Globus pallidus (tissue), 1 donor: ENCODE measurements around the gene TMTC2.

Source experiments
- DNase-seq: peaks from one replicate; pipeline ENCODE4 v3.0.0-alpha.2; 2015; ENCODE audit warnings: low spot score

TMTC2 gene

DNA sequence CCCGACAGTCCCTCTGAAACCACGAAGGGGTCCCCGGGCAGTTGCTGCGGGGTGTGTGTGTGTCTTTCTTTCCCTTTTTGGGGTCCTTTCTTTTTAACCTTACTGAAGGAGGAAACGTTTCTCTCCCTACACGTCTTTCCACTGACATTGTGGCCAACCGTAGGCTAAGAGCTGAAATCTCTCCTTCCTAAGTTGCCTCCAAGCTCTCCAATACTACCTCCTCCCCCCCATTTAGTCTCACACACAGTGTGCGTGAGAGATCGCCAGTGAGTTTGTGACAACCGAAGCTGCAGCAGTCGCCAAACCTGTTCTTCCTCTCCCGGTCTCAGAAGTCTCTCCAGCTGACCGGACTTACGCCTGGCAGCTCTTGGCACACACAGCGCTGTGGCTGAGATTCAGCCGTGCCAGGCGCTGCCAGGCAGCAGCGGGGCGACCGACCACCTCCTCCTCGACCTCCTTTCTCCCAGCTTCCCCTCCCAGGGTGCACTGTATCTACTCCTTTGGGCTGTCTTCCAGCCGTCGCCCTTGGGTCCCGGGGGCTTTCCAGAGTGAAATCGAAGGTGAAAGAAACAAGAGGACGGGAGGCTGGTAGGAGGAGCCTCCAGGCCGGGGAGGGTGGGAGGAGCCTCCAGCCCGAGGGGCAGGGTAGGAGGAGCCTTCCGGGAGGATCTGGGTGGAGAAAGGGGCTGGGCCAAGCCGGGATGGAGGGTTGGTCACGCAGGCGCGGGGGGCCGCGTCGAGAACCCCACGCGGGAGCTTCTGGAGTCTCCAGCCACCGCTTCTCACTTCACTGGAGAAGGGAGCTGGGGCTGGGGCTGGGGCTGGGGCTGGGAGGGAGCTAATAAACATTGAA lies at the start of gene TMTC2:
Gene TMTC2 (plus strand): TSS at position 739 of the 853 bp plus-strand sequence.
- DNase-seq: peak; percentile 99

DNA sequence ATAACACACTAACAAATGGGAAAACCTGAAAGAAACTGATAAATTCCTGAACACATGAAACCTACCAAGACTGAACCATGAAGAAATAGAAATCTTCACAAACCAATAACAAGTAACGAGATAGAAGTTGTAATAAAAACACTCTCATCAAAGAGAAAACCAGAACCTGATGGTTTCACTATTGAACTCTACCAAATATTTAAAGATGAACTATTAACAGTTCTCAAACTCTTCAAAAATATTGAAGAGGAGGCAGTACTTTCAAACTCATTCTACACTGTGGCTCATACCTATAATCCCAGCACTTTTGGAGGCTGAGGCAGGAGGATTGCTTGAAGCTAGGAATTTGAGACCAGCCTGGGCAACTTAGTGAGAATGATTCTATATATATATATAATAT lies 48.4 kb upstream of the TMTC2 start:
- DNase-seq: no peak

DNA sequence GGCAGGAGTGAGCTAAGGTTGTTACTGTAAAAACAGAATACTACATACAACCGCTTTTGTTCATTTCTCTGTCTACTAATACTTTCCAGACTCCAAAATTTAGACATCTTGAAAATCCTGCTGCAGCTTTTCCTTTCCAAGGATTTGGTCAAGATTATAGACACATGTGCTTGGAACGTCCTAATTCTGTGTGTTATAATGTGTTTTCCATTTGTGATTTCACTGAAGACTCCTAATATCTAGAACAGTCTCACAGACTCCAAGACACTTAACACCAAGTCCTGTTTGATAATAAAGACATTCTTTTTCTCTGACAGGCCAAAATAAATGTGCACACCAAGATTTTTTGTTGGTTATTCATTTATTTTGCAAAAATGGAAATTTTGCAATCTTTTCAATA lies 41.8 kb upstream of the TMTC2 start:
- no peak for DNase-seq

DNA sequence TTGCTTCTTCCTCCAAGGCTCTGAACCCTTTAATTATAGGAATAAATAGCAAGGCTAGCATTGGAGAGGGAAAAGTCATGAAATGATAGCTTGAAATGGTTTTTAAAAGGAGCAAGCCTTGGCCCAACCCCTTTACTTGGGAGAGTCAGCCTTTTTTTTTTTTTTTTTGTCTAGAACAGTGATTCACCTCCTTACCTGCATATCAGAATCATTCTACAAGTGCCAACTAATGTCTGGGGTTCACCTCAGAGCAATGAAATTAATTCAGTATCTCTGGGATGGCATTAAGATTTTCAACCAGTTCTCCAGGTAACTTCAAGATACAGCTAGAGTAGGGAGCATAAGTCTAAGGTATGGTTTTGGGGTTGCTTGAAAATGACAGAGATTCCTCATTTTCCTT lies 41.3 kb upstream of the TMTC2 start:
- DNase-seq: no peak

DNA sequence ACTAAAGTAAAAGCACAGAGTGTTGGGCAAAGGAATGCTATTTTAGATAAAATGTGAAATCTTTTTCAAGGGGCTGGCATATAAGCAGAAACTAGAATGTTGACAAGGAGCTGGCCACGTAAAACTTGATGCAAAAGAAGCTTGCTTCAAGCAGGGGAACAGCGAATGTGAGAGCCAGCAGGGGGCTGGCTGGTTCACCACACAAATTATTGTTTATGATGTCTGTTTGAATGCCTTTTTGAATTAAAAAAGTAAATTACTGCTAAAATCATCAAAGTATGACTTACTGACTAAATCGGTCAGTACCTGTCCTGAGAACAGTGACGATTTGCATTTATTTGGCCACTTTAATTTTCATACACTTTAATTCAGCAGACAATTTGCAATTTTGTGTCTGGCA lies 38.9 kb upstream of the TMTC2 start:
- peak; percentile 39 for DNase-seq

DNA sequence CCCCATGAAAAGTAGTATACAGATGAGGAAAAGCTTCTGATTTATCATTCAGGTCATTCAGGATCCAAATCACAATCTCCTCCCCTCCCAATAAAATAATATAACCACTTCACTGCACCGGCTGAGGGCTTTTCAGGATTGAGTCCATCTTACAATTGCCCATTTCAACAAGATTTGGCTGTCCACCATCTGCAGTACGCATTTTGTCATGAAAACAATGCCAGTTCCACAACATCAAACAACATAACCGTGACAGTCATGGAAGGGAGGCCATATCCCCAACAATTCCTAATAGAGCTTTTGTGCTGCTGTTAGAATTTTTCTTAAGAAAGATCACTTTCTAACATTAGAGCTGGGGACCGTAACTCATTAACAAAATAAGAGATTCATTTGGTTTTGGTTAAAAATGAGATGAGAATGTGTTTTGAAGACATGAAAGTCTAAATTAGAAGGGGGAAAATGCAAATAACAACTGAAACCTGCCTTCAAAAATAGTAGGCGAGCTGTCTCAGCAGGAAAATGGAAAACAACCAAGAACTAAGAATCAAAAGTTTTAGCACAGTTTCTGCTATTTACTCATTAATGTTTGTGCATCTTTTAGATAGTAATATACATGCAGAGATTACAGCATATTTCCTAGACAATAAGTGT lies 38.3 kb upstream of the TMTC2 start:
- no peak for DNase-seq

DNA sequence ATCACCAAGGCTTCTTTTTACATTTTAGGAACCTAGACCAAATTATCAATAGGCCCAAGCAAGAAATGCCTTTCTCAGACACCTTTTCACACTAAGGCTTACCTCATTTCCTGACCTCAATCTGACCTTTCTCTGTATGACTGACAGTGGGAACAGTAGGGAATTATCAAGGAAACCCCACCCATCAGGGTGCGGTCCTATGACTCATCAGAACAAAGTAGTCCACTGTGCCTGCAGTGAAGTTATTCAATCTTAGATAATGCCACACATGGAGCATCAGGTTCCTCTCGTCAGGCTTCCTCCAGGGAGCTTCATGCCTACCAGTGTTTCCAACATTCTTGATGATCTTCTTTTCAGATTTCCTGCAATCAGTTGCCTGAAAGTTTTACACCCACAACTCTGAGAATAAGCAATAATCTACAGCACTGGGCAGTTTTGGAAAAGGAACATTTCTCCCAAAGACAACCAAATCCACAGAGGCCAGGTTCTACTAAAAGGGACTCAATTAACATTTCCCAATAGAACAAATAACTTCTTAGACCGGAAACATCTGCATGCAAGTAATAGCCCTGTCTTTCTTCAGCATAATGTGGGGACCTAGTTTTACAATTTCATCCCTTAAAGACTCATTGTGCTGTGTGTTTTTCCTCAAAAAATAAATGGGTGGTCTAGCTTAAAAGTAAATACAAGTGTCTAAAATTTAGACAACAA lies 35.9 kb upstream of the TMTC2 start:
- DNase-seq: no peak

DNA sequence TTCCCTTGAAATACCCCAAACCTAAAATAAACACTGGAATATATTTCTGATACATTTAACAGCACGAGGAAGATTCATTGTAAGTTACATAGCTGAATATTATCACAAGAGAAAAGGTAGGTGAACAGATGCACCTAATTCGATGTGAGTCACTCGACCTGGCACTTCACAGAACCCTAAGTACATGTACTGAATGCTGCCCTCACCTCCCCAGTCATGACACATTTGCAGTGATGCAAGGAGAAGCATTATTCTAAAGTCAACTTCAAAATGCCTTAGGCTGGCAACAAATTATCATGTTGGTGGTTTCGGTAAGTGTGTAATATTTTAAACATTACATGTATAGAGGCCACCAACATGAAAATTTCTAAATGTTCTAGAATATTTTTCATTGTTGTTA lies 35.2 kb upstream of the TMTC2 start:
- no peak for DNase-seq

DNA sequence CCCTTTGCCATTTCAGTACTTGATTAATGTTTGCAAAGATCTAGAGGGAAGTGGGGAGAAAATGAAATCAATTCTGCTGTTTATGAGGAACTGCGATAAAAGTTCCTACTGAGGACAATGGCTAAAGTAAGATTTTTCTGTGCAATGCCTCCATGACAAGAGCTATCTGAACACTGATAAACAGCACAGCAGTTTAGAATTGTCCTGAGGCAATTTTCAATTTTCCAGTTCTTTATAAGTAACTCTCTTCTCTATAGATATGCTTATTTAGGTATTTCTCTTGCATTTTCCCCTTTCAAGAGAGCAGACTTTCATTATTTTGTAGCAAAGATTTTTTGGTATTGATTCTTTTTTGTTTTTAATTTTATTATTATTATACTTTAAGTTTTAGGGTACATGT lies 34.6 kb upstream of the TMTC2 start:
- DNase-seq: no peak

DNA sequence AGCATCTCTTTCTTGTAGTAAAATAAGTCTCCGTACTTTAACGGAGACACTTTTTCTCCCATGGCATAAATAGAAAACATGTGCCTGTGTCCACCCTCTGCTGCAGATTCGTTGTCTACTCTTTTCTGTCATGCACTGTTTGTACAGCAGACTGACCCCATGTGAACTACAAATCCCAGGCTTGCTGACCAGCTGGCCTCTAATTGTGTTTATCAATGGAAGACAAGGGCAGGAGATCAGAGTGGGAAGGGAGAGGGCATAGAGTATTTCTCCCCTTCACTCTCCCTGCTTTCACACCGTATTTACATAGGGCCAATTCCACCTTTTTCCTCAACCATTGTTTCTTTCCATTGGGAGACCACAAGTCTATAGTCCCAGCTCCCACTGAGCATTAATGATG lies 31.0 kb upstream of the TMTC2 start:
- DNase-seq: no peak

DNA sequence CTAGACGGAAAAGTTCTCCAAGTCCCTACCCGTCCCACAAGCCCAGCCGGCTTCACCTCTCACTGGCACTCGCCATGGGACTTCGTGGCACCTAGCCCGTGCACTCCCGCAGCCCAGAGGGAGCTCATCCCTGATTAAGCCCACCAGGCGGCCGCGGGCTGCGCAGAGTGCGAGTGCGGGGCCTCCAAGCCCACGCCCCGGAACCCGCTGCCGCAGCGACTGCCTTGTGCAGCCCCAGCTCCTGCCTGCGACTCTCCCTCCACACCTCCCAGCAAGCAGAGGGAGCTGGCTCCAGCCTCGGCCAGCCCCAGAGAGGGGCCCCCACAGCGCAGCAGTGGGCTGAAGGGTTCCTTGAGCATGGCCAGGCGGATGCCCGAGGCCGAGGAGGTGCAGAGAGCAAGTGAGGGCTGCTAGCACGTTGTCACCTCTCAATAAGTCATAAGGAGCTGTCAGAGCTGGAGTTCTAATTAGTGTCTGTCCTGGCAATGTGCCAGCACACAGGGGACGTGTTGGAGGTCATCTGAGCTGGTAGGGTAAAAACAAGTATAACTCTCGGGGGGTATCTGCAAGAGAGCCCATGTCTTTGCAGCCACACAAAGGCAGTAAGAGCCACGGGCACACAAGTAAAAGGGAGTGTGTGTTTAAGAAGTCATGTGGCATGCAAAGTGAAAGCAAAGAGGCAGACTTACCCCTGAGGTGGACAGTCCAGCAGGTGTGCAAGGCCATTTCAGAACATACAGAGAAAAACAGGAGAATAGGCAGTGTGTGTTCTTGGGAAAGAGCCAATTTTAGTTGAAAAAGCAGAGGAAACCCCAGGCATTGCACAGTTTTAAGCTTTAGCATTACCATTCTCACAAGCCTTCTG lies 27.1 kb upstream of the TMTC2 start:
- no peak for DNase-seq

DNA sequence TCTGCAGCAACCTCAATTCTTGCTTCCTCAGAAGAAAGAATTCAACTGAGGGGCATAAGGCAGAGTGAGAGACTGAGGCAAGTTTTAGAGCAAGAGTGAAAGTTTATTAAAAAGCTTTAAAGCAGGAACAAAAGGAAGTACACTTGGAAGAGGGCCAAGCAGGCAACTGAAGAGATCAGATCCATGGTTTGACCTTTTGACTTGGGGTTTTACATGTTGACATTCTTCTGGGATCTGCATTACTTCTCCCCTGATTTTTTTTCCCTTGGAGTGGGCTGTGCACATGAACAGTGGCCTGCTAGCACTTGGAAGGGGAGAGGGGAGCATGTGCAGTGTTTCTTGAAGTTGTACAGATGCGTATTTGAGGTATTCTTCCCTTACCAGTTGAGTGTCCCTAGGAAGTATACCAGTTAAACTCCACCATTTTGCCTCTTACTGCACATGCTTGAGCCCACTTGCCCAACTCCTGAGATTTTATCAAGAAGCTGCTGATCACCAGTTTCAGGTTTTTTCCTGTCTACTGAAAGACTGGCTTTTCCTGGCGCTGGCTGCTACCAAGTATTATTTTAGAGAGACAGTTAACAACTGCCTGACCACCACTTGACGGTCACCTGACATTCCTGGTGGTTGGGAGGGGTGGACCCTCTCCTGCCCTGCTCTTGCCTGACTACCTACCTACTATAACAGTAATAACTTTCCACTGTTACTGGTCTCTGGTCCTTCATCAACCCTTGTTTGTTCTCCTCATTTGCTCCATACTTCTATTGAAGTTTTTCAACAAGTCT lies 26.0 kb upstream of the TMTC2 start:
- DNase-seq: no peak

DNA sequence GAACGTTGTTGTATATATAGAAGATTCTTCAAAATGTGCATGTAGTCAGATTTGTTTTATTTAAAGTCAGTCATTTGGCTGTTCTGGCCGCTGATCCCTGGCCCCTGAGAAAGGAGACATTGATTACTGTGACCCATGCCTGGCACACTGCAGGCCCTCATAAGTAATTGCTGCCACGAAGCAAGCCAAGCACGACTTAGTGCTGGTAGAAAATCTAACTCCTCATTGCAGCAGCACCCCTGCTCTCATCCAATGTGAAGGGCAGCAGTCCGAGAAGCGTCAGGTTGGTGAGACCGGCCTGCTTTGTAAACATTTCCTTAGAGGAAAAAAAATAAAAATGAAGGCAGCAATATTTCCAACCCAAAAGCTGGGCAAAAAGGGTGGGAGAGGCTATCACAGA lies 22.8 kb upstream of the TMTC2 start:
- DNase-seq: no peak

DNA sequence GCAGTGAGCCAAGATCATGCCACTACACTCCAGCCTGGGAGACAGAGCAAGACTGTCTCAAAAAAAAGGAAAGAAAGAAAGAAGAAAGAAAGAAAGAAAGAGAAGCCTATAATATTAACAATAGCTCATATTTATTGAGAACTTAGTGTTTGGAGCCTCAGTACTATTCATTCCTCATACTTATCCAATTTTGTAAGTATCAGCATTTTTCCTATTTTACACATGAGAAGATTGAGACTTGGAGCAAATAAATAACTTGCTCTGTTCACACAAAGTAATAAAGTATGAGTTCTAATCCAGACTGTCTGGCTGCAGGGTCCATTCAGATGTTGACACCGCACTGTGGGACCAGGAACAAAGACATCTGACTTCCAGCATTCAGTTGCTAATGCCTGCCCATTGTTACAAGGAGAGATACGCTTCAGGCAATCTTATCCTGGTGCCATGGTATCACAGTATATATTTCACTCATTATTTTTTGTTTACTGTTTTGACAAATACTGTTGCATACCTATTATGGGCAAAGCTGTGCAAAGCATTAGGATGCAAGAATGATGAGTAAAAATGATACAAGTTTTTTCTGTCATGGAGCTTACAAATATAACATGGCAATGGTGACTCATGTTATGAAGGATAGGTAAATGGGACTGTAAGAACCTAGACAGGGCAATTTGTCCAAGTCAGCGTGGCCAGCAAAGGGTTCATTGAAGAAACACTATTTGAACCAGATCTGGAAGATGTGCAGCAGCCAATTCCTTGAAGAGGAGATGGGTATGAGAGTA lies 21.4 kb upstream of the TMTC2 start:
- DNase-seq: no peak

DNA sequence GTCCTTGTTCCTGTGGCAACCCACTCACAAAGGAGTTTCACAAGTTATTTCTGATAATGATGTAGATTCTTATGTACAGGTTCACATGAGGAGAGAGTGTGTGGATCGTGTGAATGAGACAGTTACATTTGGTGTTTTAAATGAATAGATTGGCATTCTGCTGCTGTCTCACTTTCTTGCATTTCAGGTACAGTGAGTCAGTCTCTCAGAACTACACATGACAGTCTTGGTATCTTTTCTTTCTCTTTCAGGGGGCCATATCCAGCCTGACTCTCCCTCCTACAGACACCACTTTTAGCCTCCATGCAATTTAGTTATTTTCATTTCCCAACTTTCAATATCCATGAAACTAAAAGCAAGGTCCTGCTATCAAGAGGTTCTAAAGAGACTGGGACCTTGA lies 19.9 kb upstream of the TMTC2 start:
- no peak for DNase-seq

DNA sequence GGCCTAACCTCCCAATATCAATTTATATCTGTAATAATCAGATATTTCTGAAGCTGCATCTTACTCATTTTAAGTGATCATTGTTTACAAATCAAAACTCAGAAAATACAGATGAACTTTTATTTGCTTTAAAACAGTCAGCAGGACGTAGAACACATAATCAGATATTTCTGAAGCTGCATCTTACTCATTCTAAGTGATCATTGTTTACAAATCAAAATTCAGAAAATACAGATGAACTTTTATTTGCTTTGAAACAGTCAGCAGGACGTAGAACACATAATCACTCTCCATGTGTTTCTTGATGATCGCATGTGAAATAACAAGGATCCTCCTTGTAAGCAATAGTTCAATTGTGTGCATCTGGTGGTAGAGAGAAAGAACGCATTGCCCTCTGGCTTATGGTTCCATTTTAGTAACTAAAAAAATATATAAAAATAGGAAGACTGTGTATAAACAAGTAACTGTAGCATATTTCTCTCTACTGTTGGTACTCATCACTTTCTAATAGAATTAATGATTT lies 15.0 kb upstream of the TMTC2 start:
- DNase-seq: no peak

DNA sequence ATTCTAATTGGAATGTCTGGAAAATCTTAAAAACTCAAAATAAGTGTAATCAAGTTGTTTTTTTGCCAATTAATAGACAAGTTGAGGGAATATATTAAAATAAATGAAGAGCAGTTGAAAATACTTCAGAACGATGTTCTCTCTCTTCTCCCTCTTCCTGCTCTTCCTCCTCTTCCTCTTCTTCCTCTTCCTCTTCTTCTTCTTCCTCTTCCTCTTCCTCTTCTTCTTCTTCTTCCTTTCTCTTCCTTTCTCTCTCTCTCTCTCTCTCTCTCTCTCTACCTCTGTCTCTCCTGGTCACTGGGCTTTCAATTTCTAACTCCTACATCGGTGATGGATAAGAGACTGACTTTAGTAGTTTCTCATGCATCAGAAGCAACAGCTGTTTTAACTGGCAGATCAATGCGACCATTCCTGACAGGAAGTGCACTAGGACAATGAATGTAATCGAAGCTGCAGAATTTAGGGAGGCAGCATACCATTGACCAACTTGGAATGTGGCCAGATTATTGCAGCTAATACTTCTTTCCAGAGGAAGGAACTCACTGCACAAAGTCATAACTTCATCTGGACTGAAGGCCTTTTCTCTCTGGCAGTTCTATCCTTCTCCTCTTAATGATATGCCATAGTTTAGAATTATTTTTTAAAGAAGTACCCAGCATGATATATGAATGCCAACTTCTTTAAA lies 13.8 kb upstream of the TMTC2 start:
- no peak for DNase-seq

DNA sequence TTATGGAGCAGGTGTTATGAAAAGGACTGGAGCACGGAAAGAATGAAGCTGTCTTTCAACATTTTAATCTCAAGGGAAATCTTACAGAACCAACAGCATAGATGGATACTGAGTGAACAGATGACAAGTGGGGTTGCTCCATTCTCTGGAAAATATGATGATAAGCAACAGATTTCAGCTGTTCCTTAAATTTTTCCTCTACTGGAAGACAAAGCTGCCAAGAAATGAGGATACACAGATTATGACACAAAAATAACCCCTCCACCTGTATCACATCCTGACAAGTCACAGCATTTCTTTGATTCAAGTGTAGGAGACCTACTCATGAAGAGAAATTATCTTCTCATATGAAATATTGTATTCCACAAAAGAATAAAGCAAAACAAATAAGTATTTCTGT lies 13.0 kb upstream of the TMTC2 start:
- no peak for DNase-seq

DNA sequence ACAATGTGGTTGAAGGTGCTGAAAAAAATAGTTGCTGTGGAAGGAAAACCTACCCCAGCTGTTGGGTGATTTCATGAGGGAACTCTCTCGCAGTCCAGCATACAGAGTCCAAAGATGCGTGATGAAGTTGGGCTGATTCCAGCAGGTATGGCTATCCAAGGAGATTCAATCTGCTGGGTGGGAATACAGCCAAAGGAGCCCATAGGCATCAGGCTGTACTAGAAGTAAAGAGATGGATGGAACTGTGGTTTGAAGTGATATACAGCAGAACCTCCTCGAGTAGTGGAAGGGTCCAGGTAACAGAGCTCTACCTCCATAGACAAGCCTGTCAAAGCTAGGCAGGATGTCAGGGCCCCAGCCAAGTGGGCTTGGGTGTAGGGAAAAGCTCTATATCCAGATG lies 11.5 kb upstream of the TMTC2 start:
- DNase-seq: no peak

DNA sequence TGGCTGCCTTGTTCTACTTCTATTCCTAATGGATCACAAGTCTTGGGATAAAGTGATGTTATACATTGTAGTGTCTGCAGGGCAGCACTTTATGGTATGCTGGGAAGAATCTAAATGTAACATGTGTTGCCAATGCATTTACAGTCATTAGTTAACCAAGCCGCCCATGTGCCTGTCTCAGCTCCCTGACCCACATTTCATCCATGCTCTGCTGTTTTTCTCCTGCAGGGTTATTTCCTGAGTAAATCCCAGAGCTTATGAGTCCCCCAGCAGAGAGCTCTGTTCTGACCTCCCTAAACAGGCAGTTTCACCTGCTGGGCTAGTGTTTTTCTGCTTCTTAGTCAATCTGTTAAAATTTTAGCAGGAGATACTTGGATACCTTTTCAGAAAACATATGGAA lies 4.4 kb upstream of the TMTC2 start:
- no peak for DNase-seq
